Body of pancreas (tissue), 4 donors: ENCODE measurements around the gene CTIF. TPM values are rescaled to one million over a fixed set of nuclear protein-coding genes. Genes with fewer than 3 reads are reported as not detected.

Experiments
- ATAC-seq: fragments of 150-250 bp; one replicate; pipeline ENCODE4 v1.9.1; 2016
- DNase-seq, 4 donors: peaks; one replicate each; pipeline ENCODE4 v3.0.0-alpha.2; 2019
- H3K27ac ChIP-seq, 4 donors: fragments of 200-600 bp; sonication (generic); 1 replicate in 3 of 4; 2 replicates in 1 of 4; pipeline versions ENCODE4 v1.5.1 to v1.6.1; 2016 to 2019; ENCODE audit warnings: mild to moderate bottlenecking in 1 of 4, mixed read lengths in 1 of 4, moderate library complexity in 1 of 4
- H3K27me3 ChIP-seq, 2 donors: fragments of 200-600 bp; sonication (generic); one replicate each; pipeline ENCODE4 v1.6.0; 2016; ENCODE audit warnings: mild to moderate bottlenecking in 1 of 2
- H3K36me3 ChIP-seq, 2 donors: fragments of 200-600 bp; sonication (generic); replicated peaks in 1 of 2; 2 replicates each; pipeline ENCODE4 v1.5.1; 2016; ENCODE audit warnings: low read depth in 2 of 2; ENCODE audit not compliant: insufficient read depth in 1 of 2
- H3K4me1 ChIP-seq: fragments of 200-600 bp; sonication (generic); one replicate; pipeline ENCODE4 v1.6.0; 2016
- H3K4me3 ChIP-seq, 2 donors: fragments of 200-600 bp; sonication (generic); 1 replicate in 1 of 2; 2 replicates in 1 of 2; pipeline ENCODE4 v1.5.1; 2016 to 2019
- H3K9me3 ChIP-seq, 3 donors: fragments of 200-600 bp; sonication (generic); 1 replicate in 2 of 3; 2 replicates in 1 of 3; pipeline ENCODE4 v1.5.1; 2016
- CTCF ChIP-seq, 7 experiments: fragments of 450-650 bp in 4 of 7; fragments of 200-600 bp in 3 of 7; sonication (generic) in 3 of 7; IDR thresholded peaks; one replicate each; pipeline ENCODE4 v1.5.1; 2016 to 2019; ENCODE audit warnings: antibody characterized with exemption in 7 of 7
- POLR2A ChIP-seq, 3 donors: fragments of 450-650 bp; IDR thresholded peaks; one replicate each; pipeline ENCODE4 v1.6.1; 2016; ENCODE audit warnings: antibody characterized with exemption in 3 of 3, mild to moderate bottlenecking in 2 of 3
- WGBS, 2 donors: methylation state at CpG; one replicate each; pipeline ENCODE4 v1.1.5; 2017; 5-methylcytosine and 5-hydroxymethylcytosine counted together
- intact Hi-C: fragments of 100-400 bp; cut with DNase I; formaldehyde crosslinking; loops from one replicate; pipeline ENCODE4 v1.15.1; 2023
- total RNA-seq, 2 donors: library from RNA; depleted of rRNA; stranded (reverse); fragments of >200 nt; gene quantifications; one replicate each; pipeline ENCODE4 v1.1.0, GENCODE V29; 2016

Gene CTIF
- total RNA-seq, 2 donors from 2014 or later = 18.7 to 24.4 TPM

DNA sequence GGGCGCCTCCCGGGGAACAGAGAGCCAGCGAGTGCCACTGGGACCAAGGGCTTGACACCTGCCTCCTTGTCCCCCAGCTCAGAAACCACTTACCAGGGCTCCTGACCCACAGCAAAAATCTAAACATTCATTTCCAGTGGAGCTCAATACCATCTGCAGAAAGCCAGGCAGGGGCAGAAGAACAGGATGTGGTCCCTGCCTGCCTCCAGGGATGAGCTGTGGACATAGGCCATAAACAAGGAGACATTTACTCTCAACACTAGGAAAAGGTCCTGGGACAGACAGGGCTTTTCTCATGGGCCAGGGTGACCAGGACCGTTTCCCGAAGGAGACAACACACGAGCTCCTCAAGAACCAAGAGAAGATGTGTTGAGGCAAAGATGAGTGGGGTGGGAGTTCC is 203.0 kb downstream of the CTIF start:
- no peak for DNase-seq

GRCh38 chr18:48742304-48742703 is 203.5 kb downstream of the CTIF start:
- Histone ChIP-seq H3K4me1 (no peaks in the 10 kb centered on the region), H3K36me3 (no peaks in the 10 kb centered on the region), H3K4me3 (no peak overlapping the region), H3K27ac (no peak overlapping the region), H3K9me3 (no peaks in the 10 kb centered on the region), H3K27me3 (no peaks in the 10 kb centered on the region)
- TF ChIP-seq CTCF (IDR thresholded peaks at IDR 0.05) (no peak), POLR2A (IDR thresholded peaks at IDR 0.05) (no peak)
- intact Hi-C loops = no loop called here
- DNase-seq (no peak), ATAC-seq (no peak)
- 80 to 100% methylated on average over 4 to 9 of the region's 9 CpGs for WGBS, 2 donors

More for the DNA sequence above, 203.0 kb downstream of the CTIF start:
- no peak for ATAC-seq
- intact Hi-C loops = no loop called here
- Histone ChIP-seq H3K9me3 (no peaks in the 10 kb centered on the region), H3K4me3 (no peak overlapping the region), H3K27ac (no peak overlapping the region), H3K4me1 (no peaks in the 10 kb centered on the region), H3K27me3 (no peaks in the 10 kb centered on the region), H3K36me3 (no peaks in the 10 kb centered on the region)
- TF ChIP-seq CTCF (IDR thresholded peaks at IDR 0.05) (no peak), POLR2A (IDR thresholded peaks at IDR 0.05) (no peak)
- WGBS, 2 donors = 89 to 100% methylated on average over 6 of the region's 6 CpGs

DNA sequence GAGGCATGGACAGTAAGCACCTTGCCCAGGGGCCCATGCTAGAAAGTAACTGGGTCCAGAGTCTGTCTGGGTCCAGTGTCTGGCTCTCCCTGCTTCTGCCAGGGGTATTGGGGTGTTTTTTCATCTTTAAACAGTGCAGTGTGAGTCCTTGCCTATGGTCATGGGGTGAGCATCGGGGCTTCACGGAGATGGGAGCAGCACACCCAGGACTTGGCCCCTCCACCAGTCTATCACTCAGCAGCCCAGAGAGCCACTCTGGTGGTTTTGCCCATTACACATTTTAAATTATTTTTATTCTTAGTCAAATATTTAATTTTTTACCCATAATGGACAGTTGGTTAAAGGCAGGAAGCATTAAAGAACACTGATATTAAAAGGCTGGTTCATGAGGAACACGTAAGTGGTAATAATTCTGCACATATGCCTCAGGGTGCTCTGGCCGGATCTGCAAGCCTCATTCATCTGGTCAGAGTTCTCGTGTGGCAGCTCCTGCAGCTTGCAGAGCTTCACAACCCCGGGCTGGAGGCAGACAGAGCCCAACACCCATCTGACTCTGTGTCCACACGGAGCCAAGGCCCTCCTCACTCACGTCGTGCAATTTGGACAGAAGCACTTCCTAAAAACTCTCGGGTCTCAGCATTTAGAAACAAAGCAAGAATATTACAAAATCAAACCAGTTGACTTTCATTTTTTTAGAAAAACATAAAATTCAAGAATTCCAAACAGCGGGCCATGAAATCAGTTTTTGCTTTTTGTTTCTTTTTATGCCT is 204.1 kb downstream of the CTIF start:
- DNase-seq (peak in 3 of 4 donors; percentile 38 to 73 (median 40)), ATAC-seq (peak; percentile 48)
- Histone ChIP-seq H3K27ac (peak overlapping the region in 1 of 4 donors; percentile 35), H3K4me1 (no peaks in the 10 kb centered on the region), H3K27me3 (no peaks in the 10 kb centered on the region), H3K4me3 (no peak overlapping the region), H3K36me3 (no peaks in the 10 kb centered on the region), H3K9me3 (no peaks in the 10 kb centered on the region)
- no peak for TF ChIP-seq CTCF (IDR thresholded peaks at IDR 0.05)
- TF ChIP-seq POLR2A (IDR thresholded peaks at IDR 0.05) = no peak
- intact Hi-C loops = no loop called here
- 68 to 94% methylated on average over 11 of the region's 11 CpGs for WGBS, 2 donors

DNA sequence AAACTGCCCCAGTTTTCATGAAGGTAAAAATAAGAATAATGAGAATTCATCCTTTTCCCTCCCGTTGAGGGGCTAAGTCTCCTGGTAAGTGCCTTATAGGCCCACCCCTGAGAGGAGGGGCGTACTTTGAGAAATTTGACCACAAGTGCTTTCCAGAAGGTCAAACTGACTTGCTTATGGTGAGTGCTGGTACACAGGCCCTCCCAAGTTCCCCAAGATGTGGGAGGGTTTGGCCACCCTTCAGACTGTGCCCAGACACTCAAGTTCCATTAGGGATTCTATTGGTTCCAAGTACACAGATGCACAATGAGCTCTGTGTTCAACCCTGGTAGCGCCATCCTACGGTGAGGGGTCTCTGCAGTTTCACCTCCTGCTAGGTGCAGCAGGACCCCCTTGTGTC is 205.1 kb downstream of the CTIF start:
- DNase-seq (no peak), ATAC-seq (no peak)
- TF ChIP-seq POLR2A (IDR thresholded peaks at IDR 0.05) (no peak), CTCF (IDR thresholded peaks at IDR 0.05) (no peak)
- no peaks in the 10 kb centered on the region for H3K9me3 ChIP-seq
- no peak overlapping the region for H3K4me3 ChIP-seq
- 85 to 91% methylated on average over 4 of the region's 4 CpGs for WGBS, 2 donors
- no peaks in the 10 kb centered on the region for H3K27me3 ChIP-seq
- intact Hi-C loops = no loop called here
- no peaks in the 10 kb centered on the region for H3K4me1 ChIP-seq
- peak overlapping the region in 1 of 4 donors; percentile 35 for H3K27ac ChIP-seq
- no peaks in the 10 kb centered on the region for H3K36me3 ChIP-seq

- DNase-seq = no peak
- H3K27ac ChIP-seq = no peak overlapping the region
- WGBS, 2 donors = 90 to 95% methylated on average over 3 of the region's 3 CpGs
Observed at GRCh38 chr18:48745293-48745692, 206.5 kb downstream of the CTIF start.

More at GRCh38 chr18:48745293-48745692, 206.5 kb downstream of the CTIF start:
- ATAC-seq = no peak
- intact Hi-C loops = no loop called here
- Histone ChIP-seq H3K27me3 (no peaks in the 10 kb centered on the region), H3K36me3 (no peaks in the 10 kb centered on the region), H3K4me3 (no peak overlapping the region), H3K4me1 (no peaks in the 10 kb centered on the region), H3K9me3 (no peaks in the 10 kb centered on the region)
- TF ChIP-seq POLR2A (IDR thresholded peaks at IDR 0.05) = no peak
- TF ChIP-seq CTCF (IDR thresholded peaks at IDR 0.05) = no peak
